ENCODE measurements around the gene TMED8. TPM values are rescaled to one million over a fixed set of nuclear protein-coding genes. Genes with fewer than 3 reads are reported as not detected.
A peak's percentile ranks its signal among the peaks of the same experiment; 100 is the strongest.

The TMED8 gene
- total and polyA plus RNA-seq, 9 donors, result 5.5 to 17.4 (median 13.1) TPM

DNA sequence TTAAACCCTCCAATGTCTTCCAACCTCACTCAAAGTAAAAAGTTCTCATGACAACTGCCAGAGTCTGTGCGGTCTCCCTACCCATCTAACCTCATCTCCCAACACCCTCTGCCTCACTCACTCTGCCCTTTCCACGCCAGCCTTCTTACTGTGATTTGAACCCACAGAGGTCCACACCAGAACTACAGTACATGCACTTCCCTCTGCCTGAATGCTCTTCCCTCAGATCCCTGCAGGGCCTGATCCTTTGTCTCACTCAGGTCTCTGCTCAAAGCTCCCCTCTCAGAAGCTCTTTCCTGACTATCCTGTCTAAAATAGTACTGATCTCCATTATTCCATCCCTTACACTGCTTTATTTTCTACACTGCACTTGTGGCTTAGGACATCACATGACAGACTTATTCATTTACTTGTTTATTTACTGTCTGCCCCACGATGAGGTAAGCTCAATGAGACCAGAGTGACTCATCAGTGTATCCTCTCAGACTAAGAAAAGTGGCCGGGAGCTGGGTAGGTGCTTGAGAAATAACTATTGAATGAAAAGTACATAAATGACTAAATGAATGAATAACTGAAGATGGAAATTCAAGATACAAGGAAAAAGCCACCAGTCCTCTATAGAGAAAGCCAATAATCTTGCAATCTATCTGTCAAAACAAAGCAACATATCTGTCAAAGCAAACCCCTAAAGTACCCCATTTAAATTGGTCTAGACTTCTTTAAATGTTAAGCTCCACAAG, 73.3 kb downstream of the TMED8 start:
- no peaks in the 10 kb centered on the region for H3K36me3 ChIP-seq
- 55 to 57% (median 57%) methylated on average over 4 of the region's 4 CpGs for WGBS, 3 donors
- H3K4me3 ChIP-seq, result no peak overlapping the region
- no peak overlapping the region for H3K27ac ChIP-seq
- TF ChIP-seq POLR2A (IDR thresholded peaks at IDR 0.05) (no peak), EP300 (IDR thresholded peaks at IDR 0.05) (no peak)
- TF ChIP-seq, protein P1, sequence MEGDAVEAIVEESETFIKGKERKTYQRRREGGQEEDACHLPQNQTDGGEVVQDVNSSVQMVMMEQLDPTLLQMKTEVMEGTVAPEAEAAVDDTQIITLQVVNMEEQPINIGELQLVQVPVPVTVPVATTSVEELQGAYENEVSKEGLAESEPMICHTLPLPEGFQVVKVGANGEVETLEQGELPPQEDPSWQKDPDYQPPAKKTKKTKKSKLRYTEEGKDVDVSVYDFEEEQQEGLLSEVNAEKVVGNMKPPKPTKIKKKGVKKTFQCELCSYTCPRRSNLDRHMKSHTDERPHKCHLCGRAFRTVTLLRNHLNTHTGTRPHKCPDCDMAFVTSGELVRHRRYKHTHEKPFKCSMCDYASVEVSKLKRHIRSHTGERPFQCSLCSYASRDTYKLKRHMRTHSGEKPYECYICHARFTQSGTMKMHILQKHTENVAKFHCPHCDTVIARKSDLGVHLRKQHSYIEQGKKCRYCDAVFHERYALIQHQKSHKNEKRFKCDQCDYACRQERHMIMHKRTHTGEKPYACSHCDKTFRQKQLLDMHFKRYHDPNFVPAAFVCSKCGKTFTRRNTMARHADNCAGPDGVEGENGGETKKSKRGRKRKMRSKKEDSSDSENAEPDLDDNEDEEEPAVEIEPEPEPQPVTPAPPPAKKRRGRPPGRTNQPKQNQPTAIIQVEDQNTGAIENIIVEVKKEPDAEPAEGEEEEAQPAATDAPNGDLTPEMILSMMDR (IDR thresholded peaks at IDR 0.05), result no peak
- DNase-seq, result no peak
- intact Hi-C loops (cut with DNase I), result loop anchor here in 1 of 4 donors (2.0 kb wide), 1 partner anchor 67 kb away; no protein-coding TSS in a partner anchor
- H3K4me1 ChIP-seq (ENCODE audit: insufficient read depth), result peaks cover 5% of the 10 kb centered on the region
- H3K9me3 ChIP-seq, result no peaks in the 10 kb centered on the region
- no peaks in the 10 kb centered on the region for H3K27me3 ChIP-seq

DNA sequence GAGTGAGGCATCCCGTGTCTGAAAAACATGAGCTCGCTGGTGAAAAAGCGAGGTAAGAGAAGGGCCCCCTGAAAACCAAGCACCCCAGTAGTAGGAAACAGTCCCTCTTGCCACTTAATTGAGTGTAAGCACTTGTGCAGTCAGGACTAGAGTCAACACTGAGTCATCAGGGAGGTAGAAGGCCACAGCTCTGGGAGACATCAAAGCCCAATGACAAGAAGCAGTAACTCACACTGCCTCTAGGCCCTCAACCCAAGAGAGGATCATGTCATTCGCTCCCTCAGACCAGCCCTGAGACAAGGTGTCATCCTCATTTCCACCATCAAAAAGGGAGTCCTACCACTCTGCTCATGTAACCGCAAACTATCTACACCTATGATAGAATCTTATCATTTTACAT, 74.0 kb downstream of the TMED8 start:
- Histone ChIP-seq H3K36me3 (no peaks in the 10 kb centered on the region), H3K4me3 (no peak overlapping the region), H3K27me3 (no peaks in the 10 kb centered on the region), H3K27ac (no peak overlapping the region), H3K4me1 (ENCODE audit: insufficient read depth) (peaks cover 5% of the 10 kb centered on the region), H3K9me3 (no peaks in the 10 kb centered on the region)
- no peak for DNase-seq
- intact Hi-C loops (cut with DNase I), result no loop called here
- WGBS, 3 donors, result 91 to 95% (median 94%) methylated on average over 5 of the region's 5 CpGs
- TF ChIP-seq POLR2A (IDR thresholded peaks at IDR 0.05) (no peak), EP300 (IDR thresholded peaks at IDR 0.05) (no peak)
- TF ChIP-seq, protein P1 (IDR thresholded peaks at IDR 0.05), result no peak

DNA sequence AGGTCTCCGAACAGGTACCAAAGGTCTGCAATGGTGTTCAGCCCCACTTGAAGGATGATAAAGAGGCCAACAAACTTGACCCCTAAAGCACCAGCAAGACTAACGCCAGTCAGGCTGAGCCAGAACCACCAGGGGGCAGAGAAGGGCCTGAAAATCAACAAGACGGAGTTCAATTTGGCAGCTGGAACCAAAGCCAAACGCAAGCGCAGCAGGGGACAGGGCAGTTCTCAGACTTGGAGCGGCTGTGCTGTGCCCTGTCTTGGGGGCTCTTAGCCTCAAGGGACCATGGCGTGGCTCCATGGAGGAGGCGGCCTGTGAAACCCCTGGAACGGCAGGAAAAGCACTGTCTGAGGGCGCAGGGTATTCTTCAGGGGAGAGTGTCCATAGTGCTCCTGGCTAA, 75.8 kb downstream of the TMED8 start:
- H3K27me3 ChIP-seq, result no peaks in the 10 kb centered on the region
- H3K4me3 ChIP-seq, result no peak overlapping the region
- H3K36me3 ChIP-seq, result no peaks in the 10 kb centered on the region
- no peaks in the 10 kb centered on the region for H3K9me3 ChIP-seq
- peak; percentile 77 to 86 (median 79) for DNase-seq
- WGBS, 3 donors, result 32 to 34% (median 33%) methylated on average over 10 of the region's 10 CpGs
- peaks cover 5% of the 10 kb centered on the region for H3K4me1 ChIP-seq (ENCODE audit: insufficient read depth)
- no peak overlapping the region for H3K27ac ChIP-seq
- TF ChIP-seq EP300 (IDR thresholded peaks at IDR 0.05) (no peak), POLR2A (IDR thresholded peaks at IDR 0.05) (no peak)
- TF ChIP-seq, protein P1 (IDR thresholded peaks at IDR 0.05), result peak; percentile 52 to 60 (median 53)
- intact Hi-C loops (cut with DNase I), result no loop called here

DNA sequence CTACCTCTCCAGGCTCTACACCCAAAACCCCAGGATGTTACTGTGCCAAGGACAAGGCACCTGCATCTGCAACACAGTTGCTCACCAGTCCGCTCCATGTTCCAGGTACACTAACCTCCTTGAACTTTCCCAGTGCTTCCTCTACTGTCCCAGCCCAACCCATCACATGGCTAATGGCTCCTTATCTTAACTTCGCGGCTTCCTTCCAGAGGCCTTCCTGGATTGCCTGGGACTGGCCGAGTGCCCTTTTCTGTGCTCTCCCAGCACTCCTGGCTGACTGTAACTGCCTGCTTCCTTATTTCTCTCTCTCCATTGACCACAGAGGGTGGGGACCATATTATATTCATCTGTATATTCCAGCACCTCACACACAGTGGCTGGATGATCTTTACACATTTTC, 77.1 kb downstream of the TMED8 start:
- H3K9me3 ChIP-seq, result no peaks in the 10 kb centered on the region
- H3K4me1 ChIP-seq (ENCODE audit: insufficient read depth), result peaks cover 7% of the 10 kb centered on the region
- TF ChIP-seq POLR2A (IDR thresholded peaks at IDR 0.05), result no peak
- H3K27ac ChIP-seq, result no peak overlapping the region
- 86 to 88% (median 88%) methylated on average over 4 of the region's 4 CpGs for WGBS, 3 donors
- H3K4me3 ChIP-seq, result no peak overlapping the region
- DNase-seq, result no peak
- intact Hi-C loops (cut with DNase I), result loop anchor here in 1 of 4 donors (10.0 kb wide), 1 partner anchor 255 kb away; no protein-coding TSS in a partner anchor
- no peaks in the 10 kb centered on the region for H3K36me3 ChIP-seq
- H3K27me3 ChIP-seq, result no peaks in the 10 kb centered on the region

DNA sequence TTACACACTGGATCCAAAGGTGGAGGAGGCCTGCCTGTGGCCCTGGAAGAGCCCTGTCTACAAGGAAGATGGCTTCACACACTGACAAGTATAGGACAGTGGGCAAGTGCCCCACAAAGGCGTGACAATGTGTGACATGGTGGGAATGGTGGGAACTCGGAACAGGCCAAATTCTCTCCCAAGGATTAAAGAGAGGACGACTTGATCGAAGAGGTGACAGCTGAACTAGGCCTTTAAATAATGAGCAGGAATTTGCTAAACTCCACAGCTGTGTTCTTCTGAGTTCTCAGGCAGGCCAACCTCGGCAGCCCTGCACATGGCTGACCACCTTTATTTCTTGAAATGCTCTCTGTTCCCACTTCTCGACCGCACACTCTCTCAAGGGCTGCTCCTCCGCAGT, 80.0 kb downstream of the TMED8 start:
- H3K27ac ChIP-seq, result peak overlapping the region in 1 of 2 donors; percentile 8
- 80 to 85% (median 83%) methylated on average over 8 of the region's 8 CpGs for WGBS, 3 donors
- TF ChIP-seq, protein P1 (IDR thresholded peaks at IDR 0.05), result no peak
- TF ChIP-seq POLR2A (IDR thresholded peaks at IDR 0.05) (no peak), EP300 (IDR thresholded peaks at IDR 0.05) (no peak)
- H3K9me3 ChIP-seq, result no peaks in the 10 kb centered on the region
- H3K4me3 ChIP-seq, result no peak overlapping the region
- intact Hi-C loops (cut with DNase I), result loop anchor here in 1 of 4 donors (10.0 kb wide), 1 partner anchor 258 kb away; no protein-coding TSS in a partner anchor
- H3K27me3 ChIP-seq, result no peaks in the 10 kb centered on the region
- no peaks in the 10 kb centered on the region for H3K36me3 ChIP-seq
- peaks cover 7% of the 10 kb centered on the region for H3K4me1 ChIP-seq (ENCODE audit: insufficient read depth)
- DNase-seq, result no peak

Data from ovary (tissue), 9 donors.